ENCODE measurements around the gene ATP5MC2.
"Not testable (repeated sequence)": the region's sequence is repeated elsewhere in the genome, so short reads cannot be mapped to it uniquely, and the experiment has no call there.

ATP5MC2 gene

DNA sequence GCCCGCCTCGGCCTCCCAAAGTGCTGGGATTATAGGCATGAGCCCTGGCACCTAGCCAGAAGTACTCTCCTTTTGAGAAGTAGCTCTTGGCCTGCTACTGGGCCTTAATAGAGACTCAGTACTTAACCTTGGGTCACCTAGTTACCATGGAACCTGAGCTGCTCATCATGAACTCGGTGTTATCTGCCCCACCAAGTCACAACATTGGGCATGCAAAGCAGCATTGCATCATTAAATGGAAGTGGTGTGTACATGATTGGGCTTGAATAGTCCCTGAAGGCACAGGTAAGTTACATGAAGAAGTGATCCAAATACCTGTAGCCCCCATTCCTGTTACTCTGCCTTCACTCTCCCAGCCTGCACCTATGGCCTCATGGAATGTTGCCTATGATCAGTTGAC, 31.8 kb downstream of the ATP5MC2 start:
- no peak for DNase-seq

DNA sequence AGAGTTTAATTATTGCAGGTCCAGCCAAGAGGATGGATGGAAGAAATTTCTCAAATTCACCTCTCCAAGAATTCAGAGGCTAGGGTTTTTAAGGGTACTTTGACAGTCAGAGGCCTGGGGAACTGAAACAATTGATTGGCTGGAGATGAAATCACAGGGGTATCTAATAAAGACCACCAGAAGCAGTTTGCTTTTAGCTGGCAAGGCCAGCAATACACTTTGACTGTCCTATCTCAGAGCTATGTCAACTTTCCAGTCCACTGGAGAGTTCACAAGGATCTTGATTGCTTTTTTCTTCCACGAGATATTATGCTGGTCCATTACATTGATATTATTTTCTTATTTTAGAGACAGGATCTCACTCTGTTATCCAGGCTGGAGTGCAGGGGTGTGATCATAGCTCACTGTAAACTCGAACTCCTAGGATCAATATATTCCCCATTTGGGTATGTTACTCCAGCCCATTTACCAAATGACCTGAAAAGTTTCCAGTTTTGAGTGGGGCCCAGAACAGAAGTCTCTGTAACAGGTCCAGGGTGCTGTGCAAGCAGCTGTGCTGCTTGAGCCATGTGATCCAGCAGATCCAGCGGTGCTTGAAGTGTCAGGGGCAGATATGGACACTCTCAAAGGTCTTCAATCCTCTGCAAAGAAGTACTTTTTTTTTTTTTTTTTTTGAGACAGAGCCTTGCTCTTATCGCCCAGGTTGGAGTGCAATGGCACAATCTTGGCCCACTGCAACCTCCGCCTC, 32.5 kb downstream of the ATP5MC2 start:
- DNase-seq, result no peak

DNA sequence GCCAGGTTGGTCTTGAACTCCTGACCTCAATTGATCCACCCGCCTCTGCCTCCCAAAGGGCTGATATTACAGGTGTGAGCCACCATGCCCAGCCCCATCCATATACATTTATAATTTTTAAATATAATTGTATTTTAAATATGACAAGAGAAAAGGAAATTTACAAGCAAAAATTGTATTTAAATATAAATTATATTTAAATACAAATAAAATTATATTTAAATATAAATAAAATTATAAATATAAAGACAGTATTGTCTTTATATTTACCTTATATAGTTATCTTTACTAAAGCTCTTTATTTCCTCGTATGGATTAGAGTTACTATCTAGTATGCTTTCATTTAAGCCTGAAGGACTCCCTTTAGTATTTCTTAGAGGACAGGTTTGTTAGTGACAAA, 37.8 kb downstream of the ATP5MC2 start:
- DNase-seq, result no peak

DNA sequence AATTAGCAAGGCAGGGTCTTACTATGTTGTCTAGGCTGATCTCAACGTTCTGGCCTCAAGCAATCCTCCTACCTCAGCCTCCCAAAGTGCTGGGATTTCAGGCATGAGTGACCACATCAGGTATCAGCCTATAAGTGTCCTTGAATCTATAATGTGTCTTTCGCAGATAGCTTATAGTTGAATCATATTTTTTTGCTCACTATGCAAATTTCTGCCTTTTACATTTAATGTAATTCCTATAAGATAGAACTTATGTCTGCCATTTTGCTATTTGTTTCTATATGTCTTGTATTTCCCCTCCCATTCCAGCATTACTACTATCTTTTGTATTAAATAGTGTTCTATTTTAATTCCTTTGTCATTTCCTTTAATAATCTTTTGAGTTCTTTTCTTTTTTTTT, 39.2 kb downstream of the ATP5MC2 start:
- no peak for DNase-seq

DNA sequence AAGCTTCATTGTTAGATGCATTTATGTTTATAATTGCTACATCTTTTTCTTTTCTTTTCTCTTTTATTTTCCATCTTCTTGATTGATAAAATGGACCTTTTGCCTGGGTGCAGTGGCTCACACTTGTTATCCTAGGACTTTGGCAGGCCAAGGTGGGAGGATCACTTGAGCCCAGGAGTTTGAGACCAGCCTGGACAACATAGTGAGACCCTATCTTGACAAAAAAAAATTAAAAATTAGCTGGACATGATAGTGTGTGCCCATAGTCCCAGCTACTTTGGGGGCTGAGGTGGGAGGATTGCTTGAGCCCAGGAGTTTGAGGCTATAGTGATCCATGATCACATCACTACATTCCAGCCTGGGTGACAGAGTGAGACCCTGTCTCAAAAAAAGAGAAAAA, 40.2 kb downstream of the ATP5MC2 start:
- DNase-seq, result not testable (repeated sequence)

DNA sequence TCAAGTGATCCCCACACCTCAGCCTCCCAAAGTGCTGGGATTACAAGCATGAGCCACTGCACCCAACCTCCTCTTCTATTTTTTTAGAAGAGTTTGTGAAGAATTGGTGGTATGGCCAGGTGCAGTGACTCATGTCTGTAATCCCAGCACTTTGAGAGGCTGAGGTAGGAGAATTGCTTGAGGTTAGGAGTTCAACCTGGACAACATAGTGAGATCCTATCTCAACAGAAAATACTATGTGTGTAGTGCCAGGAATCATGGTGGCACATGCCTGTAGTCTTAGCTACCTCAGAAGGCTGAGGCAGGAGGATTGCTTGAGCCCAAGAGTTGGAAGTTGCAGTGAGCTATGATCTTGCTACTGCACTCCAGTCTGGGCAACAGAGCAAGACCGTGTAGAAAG, 44.2 kb downstream of the ATP5MC2 start:
- DNase-seq, result no peak

DNA sequence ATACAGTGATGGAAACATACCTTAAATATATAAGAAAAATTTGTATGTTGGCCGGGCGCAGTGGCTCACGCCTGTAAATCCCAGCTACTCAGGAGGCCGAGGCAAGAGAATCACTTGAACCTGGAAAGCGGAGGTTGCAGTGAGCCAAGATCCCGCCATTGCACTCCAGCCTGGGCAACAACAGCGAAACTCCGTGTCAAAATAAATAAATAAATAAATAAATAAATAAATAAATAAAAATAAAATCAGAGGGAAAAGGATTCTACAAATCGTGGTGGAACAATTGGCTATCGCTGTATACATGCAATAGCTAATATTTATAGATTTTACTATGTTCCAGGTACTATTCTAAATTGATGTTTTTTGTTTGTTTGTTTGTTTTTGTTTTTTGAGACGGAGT, 48.0 kb downstream of the ATP5MC2 start:
- DNase-seq, result no peak

DNA sequence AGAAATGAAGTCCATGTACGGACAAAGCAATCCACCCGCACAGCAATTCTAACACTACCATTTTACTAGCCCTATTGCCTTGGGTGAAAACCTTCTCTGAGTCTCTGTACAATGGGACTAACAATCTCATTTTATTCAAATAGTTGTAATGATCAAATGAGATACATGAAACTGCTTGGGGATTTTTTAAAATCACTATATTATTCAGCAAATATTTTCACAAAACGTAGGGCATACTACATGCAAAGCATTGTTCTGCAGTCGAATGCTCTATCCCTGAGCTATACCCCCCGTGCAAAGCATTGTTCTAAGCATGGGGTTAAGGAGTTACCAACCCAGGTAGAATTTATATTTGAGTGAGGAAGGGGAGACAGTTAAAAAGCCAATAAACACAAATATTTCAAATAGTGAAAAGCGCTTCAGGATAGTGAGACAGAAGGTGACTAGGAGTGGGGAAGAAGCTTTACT, 49.1 kb downstream of the ATP5MC2 start:
- no peak for DNase-seq

DNA sequence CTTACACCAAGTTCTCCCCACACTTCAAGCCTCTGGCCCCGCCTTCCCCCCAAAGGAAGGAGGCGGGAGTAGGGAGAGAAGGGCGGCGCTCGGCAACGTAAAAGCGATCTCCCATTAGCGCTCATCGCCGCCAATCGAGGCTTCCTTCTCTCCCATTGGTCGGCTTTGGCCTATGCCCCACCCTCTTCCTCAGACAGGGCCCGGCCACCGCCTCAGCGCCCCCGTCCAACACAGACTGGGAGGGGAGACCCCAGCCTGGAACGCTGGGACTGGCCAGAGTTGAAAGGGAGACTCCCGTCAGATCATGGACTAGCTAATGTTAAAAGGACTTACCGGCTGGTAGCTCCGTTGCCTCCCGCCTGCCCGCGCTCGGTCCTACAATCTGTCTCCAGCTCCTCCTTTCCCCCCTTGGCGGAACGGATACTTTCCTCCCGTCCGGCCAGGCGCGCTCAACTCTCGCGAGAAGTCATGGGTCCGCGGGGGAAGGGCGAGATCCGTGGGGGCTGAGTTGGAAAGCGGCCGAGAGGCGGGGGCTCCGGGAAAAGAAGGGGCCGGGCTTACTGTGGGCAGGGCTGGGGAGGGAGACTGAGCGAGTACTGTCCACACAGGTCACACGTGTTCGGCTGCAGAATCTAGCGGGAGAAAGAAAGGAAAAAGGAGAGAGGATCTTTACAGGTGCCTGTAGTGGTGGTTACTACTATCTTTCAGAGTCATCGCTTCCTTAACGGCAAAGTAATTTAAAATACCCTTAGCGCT, 49.8 kb downstream of the ATP5MC2 start, which contains the start of gene ATF7:
Gene ATF7, minus strand, starts transcription at position 437 of the 756 bp plus-strand sequence. CDS start 25,382 bp downstream, outside the sequence.
- DNase-seq, result peak; percentile 98 to 99 (median 98)

DNA sequence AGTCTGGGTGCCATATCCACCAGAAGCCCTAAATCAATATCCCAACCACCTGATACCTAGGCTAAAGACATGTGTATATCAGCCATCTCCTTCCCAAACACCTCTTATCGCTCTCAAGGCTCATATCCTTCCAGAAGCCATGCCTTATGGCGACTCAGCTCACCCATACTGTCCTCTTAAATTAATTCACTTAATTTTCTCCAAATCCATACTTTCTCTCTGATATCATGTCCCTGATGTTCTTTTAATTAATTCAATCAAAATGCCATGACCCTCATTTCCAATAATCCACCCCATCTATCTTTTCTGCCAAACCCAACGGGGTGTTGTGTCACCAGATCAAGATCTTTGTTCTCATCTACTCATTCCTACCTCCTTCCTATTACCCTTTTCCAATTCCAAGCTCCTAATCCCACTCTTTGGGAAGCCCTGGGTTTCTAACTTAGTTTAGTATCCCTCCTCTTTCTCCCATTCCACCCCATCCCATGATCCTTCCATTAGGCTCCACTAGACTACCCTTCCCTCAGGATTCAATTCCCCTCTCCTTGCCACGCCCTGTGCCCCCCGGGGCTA, 50.4 kb downstream of the ATP5MC2 start:
- no peak for DNase-seq

DNA sequence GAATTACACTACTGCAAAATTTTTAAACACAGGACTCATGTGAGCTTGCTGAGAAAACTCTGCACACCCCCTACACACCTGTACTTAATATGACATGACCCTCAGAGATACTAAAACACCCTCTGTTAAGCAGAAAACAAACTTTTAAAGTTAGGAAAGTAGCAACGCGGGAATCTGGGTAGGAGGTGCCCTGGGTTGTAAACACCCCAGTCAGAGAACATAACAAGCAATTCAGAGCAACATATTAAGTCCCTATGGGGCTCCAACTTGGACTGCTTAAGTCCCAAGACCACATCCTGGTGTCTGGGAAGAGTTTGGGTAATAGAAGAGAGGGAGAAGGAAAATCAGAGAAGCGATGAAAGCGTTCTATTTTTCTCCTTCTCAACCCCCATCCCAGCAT, 50.9 kb downstream of the ATP5MC2 start:
- DNase-seq, result peak in 1 of 3 donors; percentile 5

DNA sequence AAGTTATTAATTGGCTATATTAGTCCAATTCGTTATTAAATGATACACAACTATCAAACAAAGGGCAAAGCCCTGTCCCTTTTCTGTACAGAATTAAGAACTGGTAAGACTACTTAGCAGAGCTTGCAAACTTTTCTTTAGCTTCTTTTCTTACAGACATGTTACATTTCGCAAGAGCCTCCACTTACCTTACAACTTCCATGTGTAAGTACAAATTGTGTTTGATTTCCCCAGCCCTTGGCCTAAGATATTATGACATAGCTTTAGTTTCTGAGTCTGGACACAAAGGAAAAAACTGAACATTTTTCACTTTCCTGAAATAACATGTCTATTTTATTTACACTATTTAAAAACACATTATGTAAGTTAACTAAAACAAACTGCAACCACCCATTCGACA, 51.4 kb downstream of the ATP5MC2 start:
- peak in 1 of 3 donors; percentile 19 for DNase-seq

DNA sequence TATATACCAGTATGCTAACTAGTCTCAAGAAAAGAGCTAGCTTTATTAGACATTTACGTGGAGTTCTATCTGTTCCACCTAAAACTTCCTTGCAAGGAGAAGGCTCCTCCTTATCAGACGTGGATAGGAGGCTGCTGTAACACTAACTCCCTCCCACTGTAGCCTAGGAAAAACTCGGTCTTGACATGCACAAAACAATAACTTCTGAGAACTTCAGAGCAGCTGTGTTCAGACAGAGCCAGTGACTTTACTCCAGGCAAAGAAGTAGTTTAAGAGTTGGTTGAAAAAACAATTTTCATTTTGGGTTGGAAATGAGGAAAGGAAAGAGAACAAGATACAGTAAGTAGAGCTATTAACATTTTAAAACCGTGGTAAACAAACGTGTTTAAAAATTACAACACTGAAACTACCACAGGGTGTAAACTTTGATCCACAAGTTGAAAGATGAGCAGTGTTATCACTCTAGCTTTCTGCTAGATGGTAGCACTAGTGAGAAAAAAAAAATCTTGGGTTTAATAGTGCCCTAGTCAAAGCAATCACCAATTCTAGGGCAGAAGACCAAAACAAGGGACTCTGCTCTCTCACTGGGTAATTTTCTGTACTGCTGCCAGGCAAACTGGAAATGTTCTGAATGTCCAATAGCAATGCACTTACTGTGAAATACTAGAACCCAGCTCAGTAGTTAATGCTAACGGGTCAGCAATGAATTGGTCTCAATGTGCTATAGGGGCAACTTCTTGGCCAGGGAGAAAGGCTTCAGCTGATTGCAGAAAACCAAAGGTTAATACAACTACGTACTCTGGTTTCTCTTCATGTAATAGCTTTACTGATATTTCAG, 52.1 kb downstream of the ATP5MC2 start:
- DNase-seq, result peak in 1 of 3 donors; percentile 5

DNA sequence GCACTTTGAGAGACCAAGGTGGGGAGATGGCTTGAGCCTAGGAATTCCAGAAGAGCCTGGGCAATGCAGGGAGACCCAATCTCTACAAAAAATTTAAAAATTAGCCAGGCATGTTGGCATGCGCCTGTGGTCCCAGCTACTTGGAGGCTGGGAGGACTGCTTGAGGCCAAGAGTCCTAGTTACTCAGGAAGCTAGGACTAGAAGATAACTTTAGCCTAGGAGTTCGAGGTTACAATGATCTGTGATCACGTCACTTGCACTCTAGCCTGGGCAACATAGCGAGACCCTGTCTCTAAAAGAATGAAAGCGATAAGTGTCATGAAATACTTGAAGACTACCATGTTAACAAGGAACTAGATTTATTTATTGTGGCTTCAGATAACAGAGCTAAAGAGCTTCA, 53.2 kb downstream of the ATP5MC2 start:
- no peak for DNase-seq

DNA sequence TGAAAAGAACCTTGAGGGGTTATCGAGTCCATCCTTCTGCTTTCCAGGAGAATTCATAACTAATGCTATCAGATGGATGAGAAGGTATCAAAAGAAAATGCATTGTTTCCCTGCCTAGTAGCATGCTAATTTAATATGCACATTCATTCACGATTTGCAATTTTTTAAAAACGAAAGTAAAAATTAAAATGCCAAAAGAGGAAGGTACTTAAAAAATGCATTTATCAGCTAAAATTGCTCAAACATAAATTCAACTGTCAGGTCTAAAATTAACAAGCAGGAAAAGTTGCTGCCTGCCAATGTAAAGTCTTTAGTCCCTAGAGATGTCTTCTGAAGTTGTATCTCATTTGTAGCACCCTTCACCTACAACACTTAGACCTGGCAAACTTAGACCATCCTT, 57.6 kb downstream of the ATP5MC2 start:
- DNase-seq, result peak; percentile 3 to 73 (median 55)

DNA sequence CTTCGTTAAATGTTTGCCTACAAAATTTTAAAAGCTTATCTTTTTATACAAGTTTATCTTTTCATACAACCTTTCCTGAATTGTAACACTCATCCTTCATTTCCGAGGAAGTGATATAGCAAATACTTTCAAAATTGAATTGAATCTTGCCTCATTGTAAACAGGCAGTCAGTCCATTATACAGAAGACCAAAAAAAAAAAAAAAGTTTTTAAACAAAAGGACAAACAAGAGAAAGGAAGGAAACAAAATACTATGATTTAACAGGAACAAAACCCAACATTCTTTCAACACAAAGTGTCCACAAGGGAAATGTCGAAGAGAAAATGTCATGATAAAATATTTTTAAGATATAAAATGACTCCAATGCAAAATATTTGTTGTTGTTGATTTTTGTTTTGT, 58.2 kb downstream of the ATP5MC2 start:
- DNase-seq, result peak in 1 of 3 donors; percentile 10

DNA sequence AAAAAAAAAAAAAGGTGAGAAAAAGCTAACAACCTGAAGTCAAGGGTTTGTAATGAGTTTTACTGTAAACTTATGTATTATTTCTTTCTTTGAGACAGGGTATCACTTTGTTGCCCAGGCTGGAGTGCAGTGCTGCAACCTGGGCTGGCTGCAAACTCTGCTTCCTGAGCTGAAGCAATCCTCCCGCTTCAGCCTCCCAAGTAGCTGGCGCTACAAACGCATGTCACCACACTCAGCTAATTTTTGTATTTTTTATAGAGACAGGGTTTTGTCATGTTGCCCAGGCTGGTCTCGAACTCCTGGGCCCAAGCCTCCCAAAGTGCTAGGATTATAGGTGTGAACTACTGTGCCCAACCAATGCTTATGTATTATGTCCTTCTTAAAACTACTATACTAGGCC, 58.9 kb downstream of the ATP5MC2 start:
- DNase-seq, result no peak
